GM21526 (cell line): Measurements from ENCODE around the gene CCDC186.

ENCODE experiments used
- ATAC-seq: cut with Tn5 transposase; IDR thresholded peaks from one replicate; pipeline ENCODE4 v1.9.1; 2021; ENCODE audit warnings: moderate library complexity; ENCODE audit not compliant: unreplicated experiment, low FRiP score

CCDC186 gene

GRCh38 chr10:114073395-114074186, 100.4 kb downstream of the CCDC186 start:
- no peak for ATAC-seq

- no peak for ATAC-seq
Measured at GRCh38 chr10:114071178-114071577, 102.8 kb downstream of the CCDC186 start.
